HG02884 (cell line): Measurements from ENCODE around the gene CCDC149.
A peak's percentile ranks its signal among the peaks of the same experiment; 100 is the strongest.

Experiments
- ATAC-seq: cut with Tn5 transposase; IDR thresholded peaks from one replicate; pipeline ENCODE4 v1.9.1; 2021; ENCODE audit warnings: mild to moderate bottlenecking, moderate library complexity; ENCODE audit not compliant: unreplicated experiment

Gene CCDC149

GRCh38 chr4:24845132-24845531, 67.7 kb downstream of the CCDC149 start:
- no peak for ATAC-seq

DNA sequence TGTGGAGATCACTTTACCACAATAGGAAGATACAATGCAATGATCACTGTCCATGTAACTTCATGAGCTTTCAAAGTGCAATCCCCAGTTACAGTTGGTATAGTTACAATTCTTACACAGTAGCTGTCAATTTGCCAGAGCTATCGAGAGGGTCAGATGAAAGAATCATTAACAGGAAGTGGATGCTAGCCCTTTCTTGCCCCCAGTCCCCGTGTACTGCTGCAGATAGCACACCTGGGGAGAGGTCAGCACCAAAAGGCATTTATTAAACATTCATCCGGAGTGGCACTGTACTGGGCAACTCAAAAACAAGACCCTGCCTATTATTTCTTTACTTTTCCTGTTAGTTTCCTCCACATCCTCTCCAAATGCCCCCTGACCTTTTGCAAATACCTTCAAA, 69.7 kb downstream of the CCDC149 start:
- ATAC-seq = no peak

DNA sequence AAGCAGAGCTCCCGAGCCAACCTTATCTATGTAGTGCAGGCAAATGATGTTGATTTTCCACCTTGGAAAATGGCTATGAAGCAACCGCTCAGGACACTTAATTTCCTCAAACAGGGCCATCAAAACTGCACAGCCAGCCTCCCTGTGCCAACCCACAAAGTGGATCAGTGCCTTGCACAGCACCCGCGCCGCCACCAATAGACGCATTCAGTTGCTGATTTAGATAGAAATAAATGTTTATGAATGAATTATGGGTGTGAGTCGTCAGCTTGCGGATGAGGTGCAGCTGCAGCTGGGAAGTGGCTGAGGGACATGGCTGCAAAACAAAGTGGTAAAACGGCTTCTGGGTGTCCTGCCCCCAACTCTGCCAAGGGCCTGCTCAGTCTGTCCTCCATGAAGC, 70.5 kb downstream of the CCDC149 start:
- ATAC-seq = no peak

DNA sequence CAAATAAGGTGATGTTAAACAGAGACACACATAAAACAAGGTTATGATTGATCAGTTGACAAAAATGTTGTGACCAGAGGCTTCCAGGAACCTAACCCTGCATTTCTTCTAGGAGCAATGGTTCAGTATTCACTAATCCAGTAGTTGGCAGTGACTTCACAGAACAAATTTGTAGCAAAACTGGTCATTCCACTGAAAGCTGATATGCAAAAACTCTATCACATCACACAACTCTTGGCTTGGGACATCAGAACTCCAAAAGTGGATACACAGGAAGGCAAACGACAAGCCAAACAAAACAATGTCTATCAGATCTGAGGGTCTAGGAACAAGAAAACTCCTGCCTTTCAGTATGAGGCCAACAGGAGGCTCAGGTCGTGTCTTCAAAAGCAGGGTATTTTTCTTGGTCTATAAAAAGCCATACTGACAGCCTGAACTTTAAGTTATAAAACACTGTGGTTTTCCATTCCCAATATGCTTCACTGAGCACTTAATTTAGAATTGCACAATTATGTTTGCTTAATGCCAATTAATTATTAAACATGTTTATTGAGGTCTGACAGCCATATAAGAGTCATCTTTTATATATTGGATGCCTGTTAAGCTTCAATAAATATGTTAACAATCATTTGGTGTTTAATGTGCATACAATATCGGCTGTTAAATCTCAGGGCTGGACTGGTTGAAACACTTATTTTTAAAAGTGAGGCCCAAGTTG, 71.9 kb downstream of the CCDC149 start:
- no peak for ATAC-seq

GRCh38 chr4:24840362-24840761, 72.5 kb downstream of the CCDC149 start:
- no peak for ATAC-seq

GRCh38 chr4:24837781-24838180, 75.1 kb downstream of the CCDC149 start:
- no peak for ATAC-seq

DNA sequence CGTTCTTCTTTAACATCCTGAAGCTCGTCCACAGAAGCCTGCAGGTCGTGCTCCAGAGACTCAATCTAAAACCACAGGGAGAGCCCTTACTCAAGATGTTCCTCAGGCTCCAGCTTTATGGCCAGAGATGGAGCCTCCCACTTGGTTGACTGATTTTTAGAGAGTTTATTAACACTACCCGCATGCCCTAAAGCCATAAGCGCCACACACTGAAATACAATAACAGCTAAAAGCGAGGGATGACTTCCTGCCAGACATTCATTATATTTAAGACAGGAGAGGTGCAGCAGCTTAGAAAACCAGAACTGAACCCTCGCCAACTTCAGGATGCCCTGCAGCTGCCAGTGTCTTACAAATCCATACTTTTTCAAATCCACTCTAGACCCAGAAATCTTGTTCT, 75.5 kb downstream of the CCDC149 start:
- no peak for ATAC-seq

DNA sequence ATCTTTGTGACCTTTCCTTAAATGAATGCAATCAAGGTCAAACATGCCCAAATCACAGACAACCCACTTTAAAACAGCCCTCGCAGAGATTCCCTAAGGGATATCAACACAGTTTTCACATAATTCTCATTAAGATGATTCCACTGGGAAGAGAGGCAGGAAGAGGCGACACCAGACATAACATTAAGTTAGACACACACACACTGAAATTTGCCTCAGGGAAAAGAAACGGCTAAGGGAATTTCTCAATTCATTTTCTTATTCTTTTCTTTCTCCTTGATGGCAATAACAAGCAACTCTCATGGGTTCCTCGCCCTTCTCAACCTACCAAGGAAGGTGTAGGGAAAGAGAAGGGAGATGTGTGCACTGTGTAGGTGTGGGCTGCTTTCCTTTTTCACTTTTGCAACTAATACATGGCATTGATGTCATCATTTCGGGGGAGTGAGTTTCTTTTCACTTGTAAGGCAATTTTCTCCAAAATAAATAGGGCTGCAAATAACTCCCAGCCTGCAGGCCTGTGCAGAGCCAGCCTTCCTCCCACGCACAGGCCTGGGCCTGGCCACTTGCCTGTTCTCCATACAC, 76.1 kb downstream of the CCDC149 start:
- ATAC-seq = peak; percentile 53

GRCh38 chr4:24835696-24836095, 77.1 kb downstream of the CCDC149 start:
- ATAC-seq = no peak

- peak; percentile 53 for ATAC-seq
Measured at GRCh38 chr4:24831637-24832036, 81.2 kb downstream of the CCDC149 start.

DNA sequence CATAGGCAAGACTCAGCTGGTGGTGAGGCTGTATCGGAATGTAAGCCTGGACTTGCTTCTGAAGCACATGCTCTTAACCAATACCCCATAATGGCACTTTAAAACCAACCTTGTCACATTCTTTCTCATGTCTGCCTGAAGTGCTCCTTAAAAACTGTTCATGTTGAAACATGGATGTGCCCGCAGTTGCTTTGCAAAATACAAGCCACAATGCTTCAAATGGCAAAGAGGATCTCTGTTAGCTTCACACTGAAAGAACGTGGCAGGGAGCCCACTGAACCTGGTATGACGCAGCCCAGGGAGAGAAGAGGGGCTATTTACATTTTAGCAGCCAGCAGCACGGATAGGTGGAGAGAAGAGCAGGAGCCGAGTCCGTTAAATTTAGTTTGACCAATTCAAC, 88.1 kb downstream of the CCDC149 start:
- ATAC-seq = no peak

DNA sequence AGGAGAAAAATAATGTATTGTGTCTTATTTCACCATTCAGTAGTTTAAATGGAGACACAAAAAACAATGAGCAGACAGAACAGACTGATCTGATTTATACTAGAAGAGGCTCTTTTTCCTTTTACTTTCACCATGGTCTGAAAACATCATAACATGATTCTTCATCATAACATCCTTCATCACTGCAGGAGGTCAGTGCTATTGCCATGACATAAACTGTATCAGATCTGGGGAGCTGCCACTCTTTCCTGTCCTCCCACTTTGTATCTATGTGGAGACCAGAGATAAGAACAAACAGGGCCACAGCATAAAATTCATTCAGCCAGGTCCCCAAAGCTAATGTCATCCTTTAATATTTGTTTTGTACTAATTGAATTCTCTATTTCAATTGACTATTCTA, 92.3 kb downstream of the CCDC149 start:
- no peak for ATAC-seq

DNA sequence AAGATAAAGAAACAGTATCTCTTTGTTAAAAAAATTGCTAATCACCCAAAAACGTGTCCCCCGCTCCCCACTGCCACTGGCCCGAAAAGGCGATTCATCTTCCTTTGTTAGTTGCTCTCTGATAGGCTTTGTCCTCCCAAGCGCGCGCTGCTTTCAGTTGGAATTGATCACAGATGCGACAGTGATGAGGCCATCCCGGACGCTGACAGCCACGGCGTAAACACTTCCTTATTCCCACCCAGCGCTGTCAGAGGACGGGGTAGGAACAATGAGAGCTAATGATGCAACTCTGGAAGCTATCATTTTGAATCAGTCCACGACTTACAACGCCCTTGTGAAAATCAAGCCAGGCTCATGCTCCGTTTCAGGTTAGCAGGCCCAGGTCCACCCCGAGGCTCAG, 96.0 kb downstream of the CCDC149 start:
- ATAC-seq = no peak

DNA sequence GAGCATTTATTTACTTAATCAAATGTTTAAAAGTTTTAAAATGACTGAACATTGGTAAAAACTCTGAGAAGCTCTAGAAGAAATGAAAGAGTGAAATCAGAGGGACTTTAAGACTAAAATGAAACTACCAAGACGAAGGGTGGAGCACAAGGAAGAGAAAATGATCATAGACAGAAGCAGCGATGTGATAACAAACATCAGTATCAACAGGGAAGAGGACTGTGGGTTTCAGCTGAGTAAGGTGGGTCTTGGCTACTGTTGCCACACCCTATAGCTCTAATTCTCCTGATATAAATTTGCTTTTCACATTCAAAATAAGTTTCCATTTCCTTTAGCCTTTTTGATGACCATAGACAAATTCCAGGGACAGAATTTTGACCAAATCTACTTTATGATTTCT, 99.1 kb downstream of the CCDC149 start:
- no peak for ATAC-seq

DNA sequence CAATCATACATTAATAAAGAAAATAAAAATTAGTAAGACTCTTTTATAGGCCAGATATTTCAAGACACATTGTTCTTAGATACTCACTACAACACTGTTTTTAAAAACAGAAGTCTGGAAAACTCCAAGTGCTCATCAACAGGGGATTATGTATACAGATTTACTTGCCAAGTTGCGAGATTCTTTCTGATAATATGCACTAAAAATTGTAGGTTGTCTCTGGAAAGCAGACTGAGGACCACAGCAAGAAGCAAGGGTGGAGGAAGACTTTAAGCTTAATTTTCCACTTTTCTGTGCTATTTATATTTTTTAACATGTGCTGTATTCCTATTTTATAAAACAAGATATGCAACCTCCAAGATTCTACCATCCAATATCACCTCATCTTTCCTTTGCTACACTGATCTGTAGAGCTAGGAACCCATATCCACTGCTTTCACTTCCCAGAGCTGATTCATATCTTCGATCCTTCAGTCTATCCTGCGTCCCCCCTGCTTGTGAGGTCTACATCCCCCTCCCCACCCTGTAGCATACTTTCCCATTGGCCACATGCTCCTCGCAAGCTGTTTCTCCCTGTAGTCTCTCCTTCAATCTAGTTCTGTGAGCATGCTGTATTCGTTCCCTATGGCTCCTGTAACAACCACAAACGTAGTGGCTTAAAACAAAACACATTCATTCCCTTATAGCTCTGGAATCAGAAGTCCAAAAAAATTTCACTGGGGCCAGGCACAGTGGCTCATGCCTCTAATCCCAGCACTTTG, 101.8 kb downstream of the CCDC149 start:
- ATAC-seq = no peak

DNA sequence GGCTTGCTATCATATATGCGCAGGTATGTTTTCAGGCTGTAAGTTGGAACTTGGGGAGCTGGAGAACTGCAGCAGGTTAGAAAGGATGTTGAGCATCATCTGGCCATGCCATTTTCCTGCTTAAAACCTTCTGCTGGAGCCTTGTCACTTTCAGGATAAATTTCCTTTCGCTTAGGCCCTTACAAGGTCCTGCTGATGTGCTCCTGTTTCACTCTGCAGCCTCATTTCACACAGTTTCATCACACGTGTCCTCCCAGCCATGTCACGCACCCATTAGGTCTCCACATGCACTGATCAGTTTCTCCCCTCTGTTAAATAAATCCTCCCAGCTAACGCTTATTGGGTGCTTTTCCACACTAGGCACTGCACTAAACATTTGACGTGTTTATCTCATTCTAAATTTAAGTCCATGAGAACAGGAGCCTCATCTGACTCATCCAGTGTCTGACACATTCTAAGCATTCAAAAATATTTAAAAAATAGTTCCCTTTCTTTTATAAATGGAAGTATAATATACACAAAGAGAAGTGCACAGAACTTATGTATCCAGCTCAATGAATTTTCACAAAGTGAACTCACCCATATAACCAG, 102.9 kb downstream of the CCDC149 start:
- no peak for ATAC-seq

DNA sequence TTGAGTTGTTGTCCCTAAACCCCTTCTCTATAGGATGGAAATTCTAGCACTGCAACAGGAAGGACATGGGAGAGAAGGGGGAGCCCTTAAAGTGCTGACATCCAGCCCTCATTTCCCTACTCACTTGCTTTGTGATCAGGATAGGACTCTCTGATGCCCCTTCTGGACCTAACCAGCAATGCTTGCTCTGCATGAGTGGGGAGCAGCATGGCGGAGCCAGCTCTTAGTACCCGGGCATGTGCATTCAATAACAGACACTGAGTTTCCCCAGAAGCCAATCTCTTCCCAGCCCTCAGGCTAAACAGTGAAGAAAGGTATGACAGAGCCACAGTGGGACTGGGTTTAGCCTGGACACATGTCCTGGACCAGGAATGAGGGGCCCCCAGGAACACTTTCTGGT, 103.5 kb downstream of the CCDC149 start:
- ATAC-seq = no peak

DNA sequence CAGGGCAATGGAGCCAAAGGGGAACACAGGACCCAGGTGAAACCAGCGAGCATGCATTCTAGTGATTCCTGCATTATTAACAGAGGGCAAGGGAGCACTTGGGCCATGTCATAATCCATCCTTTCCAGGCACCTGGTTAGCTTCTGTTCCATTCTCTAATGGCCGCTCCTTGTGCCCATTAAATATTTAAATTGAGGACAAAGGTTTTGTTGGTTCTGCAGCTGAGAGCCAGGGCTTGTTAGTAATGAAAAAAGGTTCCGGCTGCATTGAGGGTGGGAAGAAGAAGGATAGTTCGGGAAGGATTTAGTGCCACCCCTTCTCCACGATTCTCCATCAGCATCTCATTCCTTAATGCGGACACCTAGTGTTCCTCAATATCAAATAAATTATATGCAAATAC, 103.9 kb downstream of the CCDC149 start:
- ATAC-seq = no peak

GRCh38 chr4:24808261-24808660, 104.6 kb downstream of the CCDC149 start:
- ATAC-seq = no peak

GRCh38 chr4:24807611-24808010, 105.2 kb downstream of the CCDC149 start:
- ATAC-seq = no peak

DNA sequence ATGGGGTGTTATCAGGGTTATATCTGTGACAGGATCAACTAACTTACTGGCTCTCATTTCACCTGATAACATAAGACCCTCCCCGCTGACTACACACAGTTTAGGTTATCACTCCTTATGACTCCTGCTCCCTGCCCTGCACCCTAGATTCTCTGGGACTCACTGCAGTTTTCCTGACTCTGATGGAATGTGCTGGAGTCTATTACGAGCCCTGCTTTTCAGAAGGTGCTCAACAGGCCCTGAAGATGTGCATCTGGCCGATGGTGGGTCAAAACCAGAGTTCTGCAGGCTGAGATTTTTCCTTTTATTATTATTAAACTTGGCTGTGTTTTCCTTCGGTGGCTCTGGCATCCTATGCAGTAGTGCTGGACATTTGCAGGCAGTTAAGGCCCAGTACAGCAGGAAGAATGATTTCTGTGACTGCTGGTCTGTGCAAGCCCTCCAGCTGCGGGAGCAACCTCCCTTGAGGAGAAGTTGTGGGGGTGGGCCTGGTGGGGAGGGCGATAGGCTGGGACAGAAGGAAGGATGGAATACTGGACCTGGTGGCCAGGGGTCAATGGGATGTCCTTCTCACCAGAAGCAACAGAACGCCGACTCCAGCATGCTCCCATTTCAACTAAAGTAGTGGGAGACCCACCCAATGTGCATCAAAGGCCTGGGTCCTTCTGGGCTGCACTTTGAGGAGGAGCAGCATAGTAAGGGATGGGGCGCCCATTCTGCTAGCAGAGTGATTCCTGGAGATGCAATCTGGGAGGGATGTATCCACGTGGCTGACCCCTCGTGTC, 106.4 kb downstream of the CCDC149 start:
- ATAC-seq = no peak
